OCI-LY1 (cell line): Measurements from ENCODE around the gene ZNF816.

Experiments used
- CTCF ChIP-seq: fragments of 200-600 bp; sonication (generic), shearing (Covaris generic); IDR thresholded peaks from 2 replicates; pipeline ENCODE4 v1.5.1; 2017; ENCODE audit warnings: mild to moderate bottlenecking, antibody characterized with exemption, low read length, moderate library complexity, mixed read lengths
- EZH2 ChIP-seq: fragments of 200-600 bp; sonication (generic), shearing (Covaris generic); IDR thresholded peaks from 2 replicates; pipeline ENCODE4 v1.8.0; 2017; ENCODE audit warnings: borderline replicate concordance, mixed run types, mild to moderate bottlenecking, antibody characterized with exemption, low read length, moderate library complexity, mixed read lengths

GRCh38 chr19:52922841-52923777 is 39.6 kb downstream of the ZNF816 start, which contains the start of gene ZNF888:
- TF ChIP-seq CTCF: no peak
- TF ChIP-seq EZH2: no peak
